Endothelial cell (in vitro differentiated cells): ENCODE data around the gene RRM2. TPM values are rescaled to one million over a fixed set of nuclear protein-coding genes. Genes with fewer than 3 reads are reported as not detected.

Source experiments
- DNase-seq: peaks from one replicate; pipeline ENCODE4 v3.0.0; 2021; ENCODE audit warnings: low spot score
- H3K27ac Mint-ChIP-seq: one replicate; pipeline ENCODE4 v1.8.0; 2021; ENCODE audit warnings: mixed read lengths, inconsistent platforms; ENCODE audit not compliant: unreplicated experiment
- H3K27me3 Mint-ChIP-seq: one replicate; pipeline ENCODE4 v1.8.0; 2021; ENCODE audit warnings: mild to moderate bottlenecking, moderate library complexity, mixed read lengths, inconsistent platforms; ENCODE audit not compliant: unreplicated experiment
- H3K36me3 Mint-ChIP-seq: one replicate; pipeline ENCODE4 v1.8.0; 2021; ENCODE audit warnings: mild to moderate bottlenecking, low read depth, mixed read lengths, inconsistent platforms; ENCODE audit not compliant: unreplicated experiment
- H3K4me1 Mint-ChIP-seq: one replicate; pipeline ENCODE4 v1.8.0; 2021; ENCODE audit warnings: mild to moderate bottlenecking, mixed read lengths, inconsistent platforms; ENCODE audit not compliant: unreplicated experiment
- H3K4me3 Mint-ChIP-seq: one replicate; pipeline ENCODE4 v1.8.0; 2021; ENCODE audit warnings: mild to moderate bottlenecking, mixed read lengths, inconsistent platforms; ENCODE audit not compliant: unreplicated experiment
- H3K9me3 Mint-ChIP-seq: one replicate; pipeline ENCODE4 v1.8.0; 2021; ENCODE audit warnings: mixed read lengths, inconsistent platforms; ENCODE audit not compliant: unreplicated experiment
- CTCF ChIP-seq: fragments of 200-600 bp; sonication (generic); IDR thresholded peaks from one replicate; pipeline ENCODE4 v1.5.0; 2021; ENCODE audit warnings: antibody characterized with exemption; ENCODE audit not compliant: unreplicated experiment
- total RNA-seq: library from RNA; stranded (reverse); fragmentation: NEBNext Ultra II Directional; extraction: Animal tissue kit (Norgen Biotek cat#: 25700); gene quantifications from one replicate; pipeline ENCODE4 v1.2.1, GENCODE V29; 2021; ENCODE audit not compliant: unreplicated experiment

The RRM2 gene
- total RNA-seq, 1 donor from 2014 or later, result 18.7 TPM

- Mint-ChIP-seq H3K36me3 (no peaks in the 10 kb centered on the region), H3K4me3 (no peak overlapping the region), H3K4me1 (no peaks in the 10 kb centered on the region), H3K27ac (no peak overlapping the region), H3K27me3 (no peaks in the 10 kb centered on the region), H3K9me3 (no peaks in the 10 kb centered on the region)
- peak; percentile 42 for DNase-seq
- peak; percentile 28 for TF ChIP-seq CTCF
Measured at GRCh38 chr2:10141736-10142639, 19.4 kb downstream of the RRM2 start.

DNA sequence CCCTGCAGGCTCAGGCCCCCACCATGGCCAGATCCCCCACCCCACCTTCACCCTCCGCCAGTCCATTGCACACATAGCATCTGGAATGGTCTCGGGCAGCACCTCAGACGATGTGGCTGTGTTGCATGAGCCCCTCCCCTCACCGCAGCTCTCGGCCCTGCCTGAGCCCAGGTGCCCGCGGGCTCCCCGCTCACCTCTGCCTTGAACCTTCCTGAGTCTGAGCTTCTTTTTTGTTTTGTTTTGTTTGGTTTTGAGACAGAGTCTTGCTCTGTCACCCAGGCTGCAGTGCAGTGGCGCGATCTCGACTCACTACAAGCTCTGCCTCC lies 20.1 kb downstream of the RRM2 start:
- Mint-ChIP-seq H3K4me1 (no peaks in the 10 kb centered on the region), H3K27ac (no peak overlapping the region), H3K36me3 (no peaks in the 10 kb centered on the region), H3K9me3 (no peaks in the 10 kb centered on the region), H3K27me3 (no peaks in the 10 kb centered on the region), H3K4me3 (no peak overlapping the region)
- DNase-seq, result no peak
- TF ChIP-seq CTCF, result peak; percentile 4

- peaks cover 2% of the 10 kb centered on the region for H3K27me3 Mint-ChIP-seq
- no peak for DNase-seq
- no peaks in the 10 kb centered on the region for H3K9me3 Mint-ChIP-seq
- no peak overlapping the region for H3K4me3 Mint-ChIP-seq
- no peak for TF ChIP-seq CTCF
- peaks cover 2% of the 10 kb centered on the region for H3K4me1 Mint-ChIP-seq
- H3K27ac Mint-ChIP-seq, result no peak overlapping the region
- H3K36me3 Mint-ChIP-seq, result no peaks in the 10 kb centered on the region
Measured at GRCh38 chr2:10144771-10145518, 22.4 kb downstream of the RRM2 start.

GRCh38 chr2:10145519-10146357 lies 23.2 kb downstream of the RRM2 start:
- H3K27me3 Mint-ChIP-seq, result peaks cover 2% of the 10 kb centered on the region
- TF ChIP-seq CTCF, result no peak
- no peak overlapping the region for H3K27ac Mint-ChIP-seq
- H3K9me3 Mint-ChIP-seq, result no peaks in the 10 kb centered on the region
- DNase-seq, result no peak
- H3K36me3 Mint-ChIP-seq, result no peaks in the 10 kb centered on the region
- H3K4me1 Mint-ChIP-seq, result peaks cover 2% of the 10 kb centered on the region
- H3K4me3 Mint-ChIP-seq, result no peak overlapping the region
